SK-N-SH (cell line): ENCODE results near the gene YPEL3. TPM values are rescaled to one million over a fixed set of nuclear protein-coding genes. Genes with fewer than 3 reads are reported as not detected.

Experiments
- CTCF ChIA-PET: fragments of 300-600, 350-600 bp; formaldehyde crosslinking; extraction: SDS; loops from one replicate; lab custom pipeline; 2021; lab: Yijun Ruan, JAX
- POLR2A ChIA-PET: fragments of 350-600 bp; sonication (Branson Sonifier 250); formaldehyde crosslinking; extraction: SDS; loops from one replicate; lab custom pipeline; 2020; ENCODE audit warnings: antibody characterized with exemption, inconsistent platforms; lab: Yijun Ruan, JAX
- DNase-seq: peaks from one replicate; pipeline ENCODE4 v3.0.0; 2012
- H2AFZ ChIP-seq: fragments of 200-600 bp; sonication (generic); 2 replicates; pipeline ENCODE4 v1.8.1; 2016; ENCODE audit warnings: antibody characterized with exemption, mild to moderate bottlenecking, low read depth
- H3F3A ChIP-seq: fragments of 200-600 bp; sonication (generic); replicated peaks from 2 replicates; pipeline ENCODE3; 2016; ENCODE audit warnings: antibody characterized with exemption, mild to moderate bottlenecking; ENCODE audit not compliant: insufficient read depth
- H3K27ac ChIP-seq, 2 experiments: fragments of 200-500 bp in 1 of 2; fragments of 200-600 bp in 1 of 2; sonication (Bioruptor generic) in 1 of 2; sonication (generic), shearing (Covaris generic) in 1 of 2; 2 replicates each; pipeline versions ENCODE4 v1.5.1 to v1.6.1; 2014 to 2016; ENCODE audit warnings: low read depth in 2 of 2, inconsistent platforms in 1 of 2, low read length in 1 of 2, mild to moderate bottlenecking in 1 of 2, mixed read lengths in 1 of 2
- H3K27me3 ChIP-seq: fragments of 200-600 bp; sonication (generic), shearing (Covaris generic); 2 replicates; pipeline ENCODE4 v1.6.1; 2016; ENCODE audit warnings: mixed run types; ENCODE audit not compliant: insufficient read depth
- H3K36me3 ChIP-seq, 2 experiments: fragments of 200-500 bp in 1 of 2; fragments of 200-600 bp in 1 of 2; sonication (Bioruptor generic) in 1 of 2; sonication (generic) in 1 of 2; replicated peaks in 1 of 2; 2 replicates each; pipeline versions ENCODE3 to v1.5.1; 2014 to 2016; ENCODE audit warnings: low read length in 1 of 2, mild to moderate bottlenecking in 1 of 2; ENCODE audit not compliant: insufficient read depth in 2 of 2, control insufficient read depth in 1 of 2
- H3K4me1 ChIP-seq, 2 experiments: fragments of 200-500 bp in 1 of 2; fragments of 200-600 bp in 1 of 2; sonication (Bioruptor generic) in 1 of 2; sonication (generic), shearing (Covaris generic) in 1 of 2; 2 replicates each; pipeline versions ENCODE4 v1.5.1 to v1.6.1; 2014 to 2016; ENCODE audit warnings: low read depth in 1 of 2, low read length in 1 of 2, mixed run types in 1 of 2; ENCODE audit not compliant: insufficient read depth in 2 of 2, control insufficient read depth in 1 of 2
- H3K4me2 ChIP-seq: fragments of 200-600 bp; sonication (generic), shearing (Covaris generic); 2 replicates; pipeline ENCODE4 v1.6.1; 2017; ENCODE audit warnings: mixed run types
- H3K4me3 ChIP-seq, 2 experiments: fragments of 200-500 bp in 1 of 2; fragments of 200-600 bp in 1 of 2; sonication (Bioruptor generic) in 1 of 2; sonication (generic), shearing (Covaris generic) in 1 of 2; 2 replicates each; pipeline versions ENCODE4 v1.5.1 to v1.8.1; 2014 to 2016; ENCODE audit warnings: low read depth in 2 of 2, inconsistent platforms in 1 of 2, low read length in 1 of 2, mild to moderate bottlenecking in 1 of 2, mixed read lengths in 1 of 2, moderate library complexity in 1 of 2
- H3K79me2 ChIP-seq: fragments of 200-600 bp; sonication (generic); 2 replicates; pipeline ENCODE4 v1.8.1; 2017; ENCODE audit warnings: mild to moderate bottlenecking; ENCODE audit not compliant: insufficient read depth
- H3K9ac ChIP-seq: fragments of 200-600 bp; sonication (generic); 2 replicates; pipeline ENCODE4 v1.6.1; 2017; ENCODE audit warnings: mixed run types
- H3K9me2 ChIP-seq: fragments of 200-600 bp; sonication (generic); 2 replicates; pipeline ENCODE4 v1.6.1; 2017; ENCODE audit warnings: mixed run types
- H3K9me3 ChIP-seq: fragments of 200-600 bp; sonication (generic); 2 replicates; pipeline ENCODE4 v1.6.1; 2017; ENCODE audit warnings: mixed run types, mild to moderate bottlenecking, moderate library complexity
- H4K20me1 ChIP-seq: fragments of 200-600 bp; sonication (generic); 2 replicates; pipeline ENCODE4 v1.6.1; 2017; ENCODE audit warnings: mild to moderate bottlenecking, mixed run types; ENCODE audit not compliant: insufficient read depth
- CHD2 ChIP-seq: fragments of 150-350 bp; IDR thresholded peaks from 2 replicates; pipeline ENCODE4 v1.6.1; 2018; ENCODE audit warnings: low read length; ENCODE audit not compliant: partially characterized antibody
- EP300 ChIP-seq, 2 experiments: IDR thresholded peaks; 2 replicates each; pipeline versions ENCODE4 v1.4.0 to v1.6.1; 2012; ENCODE audit warnings: borderline replicate concordance in 1 of 2, low read depth in 1 of 2, low read length in 1 of 2
- EZH2phosphoT487 ChIP-seq: fragments of 200-600 bp; sonication (generic); IDR thresholded peaks from 2 replicates; pipeline ENCODE4 v1.6.1; 2017; ENCODE audit warnings: low read depth, mixed run types, mild to moderate bottlenecking, antibody characterized with exemption, moderate library complexity, borderline replicate concordance
- FOXM1 ChIP-seq: IDR thresholded peaks from 2 replicates; pipeline ENCODE4 v1.4.0; 2012; ENCODE audit warnings: low read depth, mild to moderate bottlenecking
- GABPA ChIP-seq: IDR thresholded peaks from 2 replicates; pipeline ENCODE4 v1.4.0; 2012; ENCODE audit warnings: low read depth, mild to moderate bottlenecking
- GATA2 ChIP-seq: sonication (generic); formaldehyde crosslinking; IDR thresholded peaks from 2 replicates; pipeline ENCODE4 v1.5.0; 2020; ENCODE audit warnings: mild to moderate bottlenecking, missing genetic modification reagents
- JUND ChIP-seq: IDR thresholded peaks from 2 replicates; pipeline ENCODE4 v1.4.0; 2012
- MAX ChIP-seq: IDR thresholded peaks from 2 replicates; pipeline ENCODE4 v1.4.0; 2012; ENCODE audit warnings: low read depth
- NFIC ChIP-seq: IDR thresholded peaks from 2 replicates; pipeline ENCODE4 v1.4.0; 2012; ENCODE audit warnings: borderline replicate concordance
- NRF1 ChIP-seq: IDR thresholded peaks from 2 replicates; pipeline ENCODE4 v1.6.1; 2012; ENCODE audit warnings: low read depth, mild to moderate bottlenecking, low read length
- POLR2AphosphoS5 ChIP-seq: IDR thresholded peaks from 2 replicates; pipeline ENCODE4 v1.6.1; 2012; ENCODE audit warnings: low read depth, low read length
- RAD21 ChIP-seq: IDR thresholded peaks from 2 replicates; pipeline ENCODE4 v1.6.1; 2012; ENCODE audit warnings: mild to moderate bottlenecking, low read length
- RCOR1 ChIP-seq: fragments of 150-350 bp; IDR thresholded peaks from 2 replicates; pipeline ENCODE4 v1.6.1; 2017; ENCODE audit warnings: antibody characterized with exemption, low read length
- REST ChIP-seq: IDR thresholded peaks from 2 replicates; pipeline ENCODE4 v1.6.1; 2012; ENCODE audit warnings: mild to moderate bottlenecking, low read depth, low read length, moderate library complexity
- RFX5 ChIP-seq: IDR thresholded peaks from 2 replicates; pipeline ENCODE4 v1.6.1; 2012; ENCODE audit warnings: mild to moderate bottlenecking, improper control_type of control experiment, low read length
- RXRA ChIP-seq: IDR thresholded peaks from 2 replicates; pipeline ENCODE4 v1.4.0; 2012; ENCODE audit warnings: low read depth, mild to moderate bottlenecking, borderline replicate concordance
- TAF1 ChIP-seq: IDR thresholded peaks from 2 replicates; pipeline ENCODE4 v1.6.1; 2012; ENCODE audit warnings: low read depth, mild to moderate bottlenecking, low read length, moderate library complexity, borderline replicate concordance
- TCF12 ChIP-seq: IDR thresholded peaks from 2 replicates; pipeline ENCODE4 v1.4.0; 2012
- TEAD4 ChIP-seq: IDR thresholded peaks from 2 replicates; pipeline ENCODE4 v1.4.0; 2012; ENCODE audit warnings: mild to moderate bottlenecking, borderline replicate concordance; ENCODE audit not compliant: insufficient read depth
- USF1 ChIP-seq: IDR thresholded peaks from 2 replicates; pipeline ENCODE4 v1.4.0; 2012; ENCODE audit warnings: low read depth, borderline replicate concordance
- whole genome bisulfite sequencing: methylation state at CpG from one replicate; pipeline ENCODE4 v1.1.6; 2017; ENCODE audit warnings: low lambda C conversion rate; 5-methylcytosine and 5-hydroxymethylcytosine counted together
- polyA plus RNA-seq, 3 experiments: library from polyadenylated mRNA; depleted of rRNA; stranded (reverse); fragments of >200 nt; gene quantifications; 2 replicates each; pipeline ENCODE4 v1.2.3, GENCODE V29; 2012

YPEL3 gene
- polyA plus RNA-seq, 1 of the 3 experiments (the other 2 are of a cell fraction), result 36.6 TPM

- no peaks in the 10 kb centered on the region for H3K79me2 ChIP-seq
- no peaks in the 10 kb centered on the region for H3F3A ChIP-seq
- ChIA-PET POLR2A (no interaction called here), CTCF (interaction anchor here (1.1 kb wide), 1 partner anchor 40 kb away, joined by 4 read pairs; no protein-coding TSS in a partner anchor)
- H3K27me3 ChIP-seq, result no peaks in the 10 kb centered on the region
- no peak overlapping the region for H3K4me3 ChIP-seq
- H3K9me2 ChIP-seq, result no peaks in the 10 kb centered on the region
- H3K4me2 ChIP-seq, result no peak overlapping the region
- no peaks in the 10 kb centered on the region for H3K9me3 ChIP-seq
- no peak overlapping the region for H3K9ac ChIP-seq
- TF ChIP-seq EP300 (IDR thresholded peaks at IDR 0.05; ENCODE audit: borderline replicate concordance in 1 of 2, low read depth in 1 of 2, low read length in 1 of 2) (no peak), TEAD4 (no peak), RAD21 (no peak), GATA2 (no peak), TCF12 (no peak), NFIC (no peak), TAF1 (no peak), CHD2 (no peak), RXRA (no peak), USF1 (no peak), EZH2phosphoT487 (no peak), FOXM1 (no peak), RFX5 (no peak), MAX (no peak), GABPA (no peak), POLR2AphosphoS5 (no peak), RCOR1 (no peak), REST (no peak), NRF1 (no peak), JUND (no peak)
- WGBS, result 63% methylated on average over 3 of the region's 3 CpGs
- peaks cover 0 to 13% of the 10 kb centered on the region in 2 experiments; a peak in 1 of 4 replicates for H3K4me1 ChIP-seq
- H3K36me3 ChIP-seq, result no peaks in the 10 kb centered on the region
- H4K20me1 ChIP-seq, result no peaks in the 10 kb centered on the region
- no peak for DNase-seq
- no peak overlapping the region for H3K27ac ChIP-seq
- H2AFZ ChIP-seq, result no peak overlapping the region
These were observed 36.6 kb upstream of the YPEL3 start for GRCh38 chr16:30132591-30132990.
